ENCODE data around the gene TRAFD1. TPM values are rescaled to one million over a fixed set of nuclear protein-coding genes. Genes with fewer than 3 reads are reported as not detected.

Gene TRAFD1
- polyA plus RNA-seq, 4 donors: 36.7 to 45.4 (median 39.1) TPM

DNA sequence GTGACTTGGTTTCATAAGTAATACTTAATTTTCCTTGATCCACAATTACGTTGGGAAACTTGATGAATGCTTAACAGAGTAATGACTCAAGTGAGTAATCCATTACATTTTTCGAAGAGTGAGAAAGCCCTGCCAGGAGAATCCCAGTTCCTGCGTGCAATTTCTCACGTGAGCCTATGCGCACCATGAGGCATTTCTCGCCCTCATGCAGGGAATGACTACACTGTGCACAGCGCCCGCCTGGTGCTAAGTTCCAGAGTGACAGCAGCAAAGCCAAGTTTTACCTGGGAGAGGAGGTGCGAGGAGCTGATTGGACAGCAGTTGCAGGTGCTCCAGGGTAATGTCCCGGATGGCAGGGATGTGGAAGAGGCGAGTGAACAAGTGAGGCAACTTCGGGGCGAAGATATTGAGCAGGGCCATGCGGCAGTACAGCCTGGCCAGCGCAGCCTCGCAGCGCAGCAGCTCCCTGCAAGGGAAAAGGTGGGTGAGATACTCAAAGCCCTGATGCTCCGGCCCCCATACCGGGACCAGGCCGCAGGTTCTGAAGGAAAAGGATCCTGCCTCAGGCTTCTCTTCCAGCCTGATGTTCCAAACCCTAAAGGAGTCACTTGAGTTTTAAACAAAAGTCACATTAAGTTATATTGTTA is 69.4 kb downstream of the TRAFD1 start:
- DNase-seq (ENCODE audit: low read depth in 4 of 4, low spot score in 2 of 4): no peak

- no peak for DNase-seq (ENCODE audit: low read depth in 4 of 4, low spot score in 2 of 4)
These were observed 71.0 kb downstream of the TRAFD1 start for GRCh38 chr12:112196196-112196875.

DNA sequence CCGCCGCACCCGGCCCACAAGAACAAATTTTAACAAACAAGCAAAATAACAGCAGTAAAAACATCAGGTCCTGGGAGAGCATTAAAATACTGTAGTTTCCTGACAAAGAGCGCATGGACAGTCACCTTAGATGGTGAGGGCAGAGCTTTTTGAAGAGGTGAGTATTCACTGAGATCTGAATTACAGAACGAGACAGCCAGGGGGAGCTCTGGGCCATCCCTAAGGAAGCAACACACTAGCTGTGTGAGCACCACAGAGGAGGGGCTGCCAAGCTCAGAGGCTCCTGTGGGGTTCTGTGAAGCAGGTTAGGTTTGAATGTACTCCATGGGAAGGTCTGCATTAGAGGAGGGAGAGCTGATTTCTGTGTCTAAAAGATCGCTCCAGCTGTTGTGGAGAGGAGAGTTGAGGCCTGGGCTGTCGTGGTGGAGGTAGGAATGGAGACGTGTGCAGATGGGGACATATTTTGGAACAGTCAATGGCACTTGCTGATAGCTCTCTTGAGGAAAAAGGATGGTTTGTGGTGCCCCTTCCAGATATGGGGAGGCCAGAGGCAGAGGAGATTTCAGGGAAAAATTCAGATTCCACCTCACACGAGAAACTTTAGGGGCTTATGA is 72.9 kb downstream of the TRAFD1 start:
- DNase-seq (ENCODE audit: low read depth in 4 of 4, low spot score in 2 of 4): peak; percentile 4 to 38 (median 12)

GRCh38 chr12:112199136-112199535 is 73.8 kb downstream of the TRAFD1 start:
- DNase-seq (ENCODE audit: low read depth in 4 of 4, low spot score in 2 of 4): no peak

Other genes with a start within 250 kb of the TRAFD1 start
- 10 to 100 TPM; 29.4 to 35.8 (median 32.8) TPM for gene TMEM116, start 112.4 kb upstream of the TRAFD1 start, polyA plus RNA-seq (ENCODE audit: insufficient read length in 4 of 4)
- gene ERP29, start 112.1 kb upstream of the TRAFD1 start, polyA plus RNA-seq (ENCODE audit: insufficient read length in 4 of 4): 100 to 1,000 TPM; 146 to 171 (median 164) TPM
- gene NAA25, start 16.8 kb upstream of the TRAFD1 start, polyA plus RNA-seq (ENCODE audit: insufficient read length in 4 of 4): 10 to 100 TPM; 16.3 to 31.0 (median 21.9) TPM